ENCODE results near the gene ZNF84. TPM values are rescaled to one million over a fixed set of nuclear protein-coding genes. Genes with fewer than 3 reads are reported as not detected.
A peak's percentile ranks its signal among the peaks of the same experiment; 100 is the strongest.

Gene ZNF84
- total and polyA plus RNA-seq, 4 donors: 5.1 to 52.2 (median 13.1) TPM

GRCh38 chr12:133023566-133023965 lies 13.7 kb upstream of the ZNF84 start:
- no peak for TF ChIP-seq CTCF (IDR thresholded peaks at IDR 0.05; ENCODE audit: control extremely low read depth, extremely low read depth)
- no peak overlapping the region for H3K27ac ChIP-seq (ENCODE audit: low read depth in 1 of 2, low read length in 1 of 2)
- H3K4me3 ChIP-seq: no peak overlapping the region
- H3K9me3 ChIP-seq (ENCODE audit: control insufficient read depth in 4 of 4, insufficient read depth in 3 of 4, low read length in 3 of 4): peaks cover 5 to 35% (median 19%) of the 10 kb centered on the region in 4 donors
- ATAC-seq (ENCODE audit: insufficient read depth, low FRiP score) (no peak), DNase-seq (no peak)
- peaks cover 0 to 7% (median 0%) of the 10 kb centered on the region in 4 donors for H3K36me3 ChIP-seq (ENCODE audit: control insufficient read depth in 4 of 4, insufficient read depth in 4 of 4, low read length in 4 of 4)
- H3K4me1 ChIP-seq (ENCODE audit: control insufficient read depth in 5 of 5, insufficient read depth in 5 of 5, low read length in 5 of 5): no peaks in the 10 kb centered on the region
- H3K27me3 ChIP-seq (ENCODE audit: control insufficient read depth in 3 of 3, insufficient read depth in 3 of 3, low read length in 2 of 3): no peaks in the 10 kb centered on the region
- H3K9ac ChIP-seq (ENCODE audit: insufficient read depth in 1 of 2, low read length in 2 of 2): no peak overlapping the region
- 94 to 96% methylated on average over 2 of the region's 2 CpGs for WGBS, 2 donors

- no peak for ATAC-seq (ENCODE audit: insufficient read depth, low FRiP score)
- DNase-seq: no peak
- WGBS, 2 donors: 93 to 94% methylated on average over 7 of the region's 7 CpGs
- TF ChIP-seq CTCF (IDR thresholded peaks at IDR 0.05; ENCODE audit: control extremely low read depth, extremely low read depth): no peak
- Histone ChIP-seq H3K36me3 (ENCODE audit: control insufficient read depth in 4 of 4, insufficient read depth in 4 of 4, low read length in 4 of 4) (no peaks in the 10 kb centered on the region), H3K27me3 (ENCODE audit: control insufficient read depth in 3 of 3, insufficient read depth in 3 of 3, low read length in 2 of 3) (no peaks in the 10 kb centered on the region), H3K9ac (ENCODE audit: insufficient read depth in 1 of 2, low read length in 2 of 2) (no peak overlapping the region), H3K27ac (ENCODE audit: low read depth in 1 of 2, low read length in 1 of 2) (no peak overlapping the region), H3K4me3 (no peak overlapping the region), H3K9me3 (ENCODE audit: control insufficient read depth in 4 of 4, insufficient read depth in 3 of 4, low read length in 3 of 4) (peaks cover 2 to 32% (median 21%) of the 10 kb centered on the region in 4 donors), H3K4me1 (ENCODE audit: control insufficient read depth in 5 of 5, insufficient read depth in 5 of 5, low read length in 5 of 5) (no peaks in the 10 kb centered on the region)
Observed at GRCh38 chr12:133026996-133027395, 10.3 kb upstream of the ZNF84 start.

- Histone ChIP-seq H3K4me1 (ENCODE audit: control insufficient read depth in 5 of 5, insufficient read depth in 5 of 5, low read length in 5 of 5) (peaks cover 0 to 5% (median 0%) of the 10 kb centered on the region in 5 donors), H3K36me3 (ENCODE audit: control insufficient read depth in 4 of 4, insufficient read depth in 4 of 4, low read length in 4 of 4) (peaks cover 10 to 42% (median 25%) of the 10 kb centered on the region in 4 donors), H3K27ac (ENCODE audit: low read depth in 1 of 2, low read length in 1 of 2) (no peak overlapping the region), H3K4me3 (no peak overlapping the region), H3K27me3 (ENCODE audit: control insufficient read depth in 3 of 3, insufficient read depth in 3 of 3, low read length in 2 of 3) (no peaks in the 10 kb centered on the region), H3K9me3 (ENCODE audit: control insufficient read depth in 4 of 4, insufficient read depth in 3 of 4, low read length in 3 of 4) (peaks cover 14 to 53% (median 21%) of the 10 kb centered on the region in 4 donors), H3K9ac (ENCODE audit: insufficient read depth in 1 of 2, low read length in 2 of 2) (peak overlapping the region; percentile 86 to 89)
- DNase-seq (peak in 1 of 3 donors; percentile 8), ATAC-seq (ENCODE audit: insufficient read depth, low FRiP score) (no peak)
- no peak for TF ChIP-seq CTCF (IDR thresholded peaks at IDR 0.05; ENCODE audit: control extremely low read depth, extremely low read depth)
- WGBS, 2 donors: 53 to 54% methylated on average over 4 of the region's 4 CpGs
Observed at GRCh38 chr12:133038118-133038709, 905 bp downstream of the ZNF84 start.

- H3K4me3 ChIP-seq: no peak overlapping the region
- WGBS, 2 donors: 99% methylated on average over 3 of the region's 3 CpGs
- no peak for TF ChIP-seq CTCF (IDR thresholded peaks at IDR 0.05; ENCODE audit: control extremely low read depth, extremely low read depth)
- peaks cover 46 to 92% (median 83%) of the 10 kb centered on the region in 4 donors for H3K36me3 ChIP-seq (ENCODE audit: control insufficient read depth in 4 of 4, insufficient read depth in 4 of 4, low read length in 4 of 4)
- no peaks in the 10 kb centered on the region for H3K4me1 ChIP-seq (ENCODE audit: control insufficient read depth in 5 of 5, insufficient read depth in 5 of 5, low read length in 5 of 5)
- peaks cover 55 to 87% (median 65%) of the 10 kb centered on the region in 4 donors for H3K9me3 ChIP-seq (ENCODE audit: control insufficient read depth in 4 of 4, insufficient read depth in 3 of 4, low read length in 3 of 4)
- no peak overlapping the region for H3K9ac ChIP-seq (ENCODE audit: insufficient read depth in 1 of 2, low read length in 2 of 2)
- DNase-seq: no peak
- no peaks in the 10 kb centered on the region for H3K27me3 ChIP-seq (ENCODE audit: control insufficient read depth in 3 of 3, insufficient read depth in 3 of 3, low read length in 2 of 3)
- ATAC-seq (ENCODE audit: insufficient read depth, low FRiP score): no peak
- H3K27ac ChIP-seq (ENCODE audit: low read depth in 1 of 2, low read length in 1 of 2): no peak overlapping the region
Observed at GRCh38 chr12:133046698-133047097, 9.4 kb downstream of the ZNF84 start.

All from lung (tissue), 12 donors.